IMR-90 (cell line): ENCODE results near the gene ST6GALNAC3.

Source experiments
- CEBPB ChIP-seq: IDR thresholded peaks from 2 replicates; pipeline ENCODE4 v1.6.1; 2012; ENCODE audit warnings: low read depth, low read length, improper control_type of control experiment
- CHD1 ChIP-seq: IDR thresholded peaks from 2 replicates; pipeline ENCODE4 v1.6.1; 2012; ENCODE audit warnings: low read depth, low read length, improper control_type of control experiment
- ELK1 ChIP-seq: fragments of 150-350 bp; IDR thresholded peaks from 2 replicates; pipeline ENCODE4 v1.6.1; 2016; ENCODE audit warnings: low read depth, mild to moderate bottlenecking, low read length, moderate library complexity, borderline replicate concordance
- FOS ChIP-seq: fragments of 150-350 bp; IDR thresholded peaks from 2 replicates; pipeline ENCODE4 v1.6.1; 2016; ENCODE audit warnings: low read depth, low read length
- MAZ ChIP-seq: IDR thresholded peaks from 2 replicates; pipeline ENCODE4 v1.6.1; 2012; ENCODE audit warnings: low read depth, mild to moderate bottlenecking, low read length, improper control_type of control experiment, moderate library complexity, borderline replicate concordance
- NFE2L2 ChIP-seq: fragments of 150-350 bp; IDR thresholded peaks from 2 replicates; pipeline ENCODE4 v1.6.1; 2016; ENCODE audit warnings: low read depth, mild to moderate bottlenecking, low read length
- POLR2A ChIP-seq: IDR thresholded peaks from 2 replicates; pipeline ENCODE4 v1.6.1; 2012; ENCODE audit warnings: mild to moderate bottlenecking, low read depth, low read length
- RAD21 ChIP-seq: IDR thresholded peaks from 2 replicates; pipeline ENCODE4 v1.6.1; 2012; ENCODE audit warnings: low read length, improper control_type of control experiment
- RCOR1 ChIP-seq: IDR thresholded peaks from 2 replicates; pipeline ENCODE4 v1.6.1; 2012; ENCODE audit warnings: mild to moderate bottlenecking, low read length, improper control_type of control experiment; ENCODE audit not compliant: insufficient replicate concordance
- RFX5 ChIP-seq: IDR thresholded peaks from 2 replicates; pipeline ENCODE4 v1.8.0; 2012; ENCODE audit warnings: low read depth, mild to moderate bottlenecking, low read length, moderate library complexity
- USF2 ChIP-seq: fragments of 150-350 bp; IDR thresholded peaks from 2 replicates; pipeline ENCODE4 v1.6.1; 2017; ENCODE audit warnings: mild to moderate bottlenecking, antibody characterized with exemption, low read length, low read depth
- TF ChIP-seq, protein P1 (sequence below): conservative IDR thresholded peaks from 2 replicates; pipeline ENCODE4 v1.5.1; 2012; ENCODE audit warnings: mild to moderate bottlenecking, low read depth, low read length, improper control_type of control experiment

GRCh38 chr1:76075877-76076276, 1.3 kb downstream of the ST6GALNAC3 start:
- TF ChIP-seq, protein P1, sequence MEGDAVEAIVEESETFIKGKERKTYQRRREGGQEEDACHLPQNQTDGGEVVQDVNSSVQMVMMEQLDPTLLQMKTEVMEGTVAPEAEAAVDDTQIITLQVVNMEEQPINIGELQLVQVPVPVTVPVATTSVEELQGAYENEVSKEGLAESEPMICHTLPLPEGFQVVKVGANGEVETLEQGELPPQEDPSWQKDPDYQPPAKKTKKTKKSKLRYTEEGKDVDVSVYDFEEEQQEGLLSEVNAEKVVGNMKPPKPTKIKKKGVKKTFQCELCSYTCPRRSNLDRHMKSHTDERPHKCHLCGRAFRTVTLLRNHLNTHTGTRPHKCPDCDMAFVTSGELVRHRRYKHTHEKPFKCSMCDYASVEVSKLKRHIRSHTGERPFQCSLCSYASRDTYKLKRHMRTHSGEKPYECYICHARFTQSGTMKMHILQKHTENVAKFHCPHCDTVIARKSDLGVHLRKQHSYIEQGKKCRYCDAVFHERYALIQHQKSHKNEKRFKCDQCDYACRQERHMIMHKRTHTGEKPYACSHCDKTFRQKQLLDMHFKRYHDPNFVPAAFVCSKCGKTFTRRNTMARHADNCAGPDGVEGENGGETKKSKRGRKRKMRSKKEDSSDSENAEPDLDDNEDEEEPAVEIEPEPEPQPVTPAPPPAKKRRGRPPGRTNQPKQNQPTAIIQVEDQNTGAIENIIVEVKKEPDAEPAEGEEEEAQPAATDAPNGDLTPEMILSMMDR: no peak
- TF ChIP-seq RCOR1 (no peak), MAZ (no peak), POLR2A (no peak), USF2 (no peak), CEBPB (no peak), RAD21 (no peak), RFX5 (no peak), NFE2L2 (no peak), ELK1 (no peak), CHD1 (no peak), FOS (no peak)
